Fibroblast of villous mesenchyme (primary cell): ENCODE measurements around the gene TACC2. TPM values are rescaled to one million over a fixed set of nuclear protein-coding genes. Genes with fewer than 3 reads are reported as not detected.

Experiments
- DNase-seq: peaks from one replicate; pipeline ENCODE4 v3.0.0-alpha.2; 2010; ENCODE audit warnings: low read depth
- H3K4me3 ChIP-seq: 2 replicates; pipeline ENCODE4 v1.5.1; 2011; ENCODE audit warnings: low read depth, mild to moderate bottlenecking, low read length
- total RNA-seq: library from RNA; depleted of rRNA; stranded (reverse); fragments of >200 nt; gene quantifications from 2 replicates; pipeline ENCODE4 v1.2.3, GENCODE V29; 2012
- TF ChIP-seq, protein P1 (sequence below): IDR thresholded peaks from 2 replicates; pipeline ENCODE4 v1.5.1; 2012; ENCODE audit warnings: low read depth, mild to moderate bottlenecking, low read length; ENCODE audit not compliant: insufficient read depth

The TACC2 gene
- total RNA-seq, 1 donor, result 5.6 TPM

DNA sequence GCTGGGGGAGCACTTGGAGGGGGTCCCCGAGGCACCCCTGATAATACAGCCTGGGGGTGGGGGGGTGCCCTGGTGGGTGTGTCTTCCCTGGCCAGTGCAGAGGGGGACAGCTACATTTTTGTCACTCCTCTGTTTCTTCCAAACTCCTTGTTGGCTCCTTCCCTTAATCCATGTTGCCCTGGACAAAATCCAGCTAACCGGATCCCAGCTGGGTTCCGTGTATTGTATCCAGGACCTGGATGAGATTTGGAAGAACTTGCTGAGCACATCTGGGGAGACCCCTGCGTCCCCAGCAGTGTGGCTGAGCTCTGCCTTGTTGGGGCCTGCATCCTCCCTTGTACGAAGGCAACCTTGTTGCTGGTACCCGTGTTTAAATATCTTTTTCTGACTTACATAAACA is 195.3 kb downstream of the TACC2 start:
- TF ChIP-seq, protein P1, sequence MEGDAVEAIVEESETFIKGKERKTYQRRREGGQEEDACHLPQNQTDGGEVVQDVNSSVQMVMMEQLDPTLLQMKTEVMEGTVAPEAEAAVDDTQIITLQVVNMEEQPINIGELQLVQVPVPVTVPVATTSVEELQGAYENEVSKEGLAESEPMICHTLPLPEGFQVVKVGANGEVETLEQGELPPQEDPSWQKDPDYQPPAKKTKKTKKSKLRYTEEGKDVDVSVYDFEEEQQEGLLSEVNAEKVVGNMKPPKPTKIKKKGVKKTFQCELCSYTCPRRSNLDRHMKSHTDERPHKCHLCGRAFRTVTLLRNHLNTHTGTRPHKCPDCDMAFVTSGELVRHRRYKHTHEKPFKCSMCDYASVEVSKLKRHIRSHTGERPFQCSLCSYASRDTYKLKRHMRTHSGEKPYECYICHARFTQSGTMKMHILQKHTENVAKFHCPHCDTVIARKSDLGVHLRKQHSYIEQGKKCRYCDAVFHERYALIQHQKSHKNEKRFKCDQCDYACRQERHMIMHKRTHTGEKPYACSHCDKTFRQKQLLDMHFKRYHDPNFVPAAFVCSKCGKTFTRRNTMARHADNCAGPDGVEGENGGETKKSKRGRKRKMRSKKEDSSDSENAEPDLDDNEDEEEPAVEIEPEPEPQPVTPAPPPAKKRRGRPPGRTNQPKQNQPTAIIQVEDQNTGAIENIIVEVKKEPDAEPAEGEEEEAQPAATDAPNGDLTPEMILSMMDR, result no peak
- no peak overlapping the region for H3K4me3 ChIP-seq
- no peak for DNase-seq

DNA sequence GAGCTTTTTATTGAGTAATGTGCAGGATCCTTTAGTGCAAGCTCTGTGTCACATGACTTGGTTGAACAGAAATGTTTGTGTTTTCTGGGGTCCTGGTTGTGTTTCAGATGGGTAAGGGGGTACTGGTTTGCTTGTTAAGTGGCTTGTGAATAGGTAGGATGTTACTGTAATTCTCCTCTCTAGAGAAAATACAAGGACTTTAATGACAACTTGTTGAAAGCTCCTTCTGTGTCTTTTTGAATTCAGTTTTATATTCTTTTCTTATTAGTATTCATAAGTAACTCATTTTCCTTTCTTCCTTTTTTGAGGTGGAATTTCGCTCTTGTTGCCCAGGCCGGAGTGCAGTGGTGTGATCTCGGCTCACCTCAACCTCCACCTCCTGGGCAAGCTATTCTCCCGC is 196.7 kb downstream of the TACC2 start:
- H3K4me3 ChIP-seq, result no peak overlapping the region
- TF ChIP-seq, protein P1, result no peak
- DNase-seq, result no peak

DNA sequence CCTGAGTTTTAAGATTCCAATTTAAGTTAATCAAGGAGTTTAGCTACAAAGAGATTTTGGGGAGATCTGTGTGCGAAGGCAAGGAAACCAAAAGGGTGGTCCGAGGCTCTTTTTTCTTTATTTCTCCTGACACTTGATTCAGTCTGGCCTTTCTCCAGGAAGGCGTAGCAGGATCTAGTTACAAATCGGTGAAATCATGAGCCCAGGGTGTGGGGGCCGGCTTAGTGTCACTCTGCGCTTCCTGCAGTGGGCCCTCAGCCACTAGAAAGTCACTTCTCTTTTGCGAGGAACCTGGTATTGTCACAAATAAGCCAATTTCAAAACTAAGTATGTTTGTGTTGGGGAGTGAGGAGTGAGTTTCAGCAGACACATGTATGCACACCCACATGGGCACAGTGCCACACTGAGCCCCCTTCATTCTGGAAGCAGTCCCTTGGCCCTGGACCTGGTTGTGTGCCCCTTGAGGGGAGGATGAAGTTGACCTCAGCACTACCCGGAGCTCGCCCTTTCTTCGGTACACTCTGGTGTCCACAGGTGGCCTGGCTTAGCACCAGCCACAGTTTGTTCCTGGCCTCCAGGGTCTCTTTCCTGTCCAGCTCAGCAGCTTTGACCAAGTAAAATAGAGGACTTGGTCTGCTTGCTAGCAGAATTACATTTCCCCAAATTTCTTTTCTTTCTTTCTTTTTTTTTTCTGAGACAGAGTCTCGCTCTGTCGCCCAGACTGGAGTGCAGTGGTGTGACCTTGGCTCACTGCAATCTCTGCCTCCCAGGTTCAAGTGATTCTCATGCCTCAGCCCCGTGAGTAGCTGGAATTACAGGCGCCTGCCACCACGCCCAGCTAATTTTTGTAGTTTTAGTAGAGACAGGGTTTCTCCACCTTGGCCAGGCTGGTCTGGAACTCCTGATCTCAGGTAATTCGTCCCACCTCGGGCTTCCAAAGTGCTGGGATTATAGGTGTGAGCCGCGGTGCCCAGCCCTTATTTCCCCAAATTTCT is 198.2 kb downstream of the TACC2 start:
- TF ChIP-seq, protein P1, result no peak
- no peak overlapping the region for H3K4me3 ChIP-seq
- DNase-seq, result no peak

DNA sequence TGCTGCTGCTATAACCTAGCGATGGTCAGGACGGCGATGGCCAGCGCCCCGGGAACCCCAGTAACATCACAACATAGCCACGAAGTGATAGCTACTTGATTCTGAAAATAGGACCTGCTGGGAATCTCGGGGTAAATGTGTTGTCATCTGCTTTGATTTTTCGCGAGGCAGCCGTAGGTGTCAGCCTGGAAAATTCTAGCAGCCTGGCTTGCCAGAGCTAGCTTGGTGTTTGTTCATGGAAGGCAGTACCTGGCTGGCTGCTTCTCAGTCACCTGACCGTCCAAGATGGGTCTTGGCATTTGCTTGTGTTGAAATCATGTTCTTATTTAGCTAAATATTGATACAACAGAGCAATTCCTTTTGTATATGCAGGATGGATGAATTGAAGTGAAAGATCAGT is 199.7 kb downstream of the TACC2 start:
- TF ChIP-seq, protein P1, result no peak
- no peak overlapping the region for H3K4me3 ChIP-seq

DNA sequence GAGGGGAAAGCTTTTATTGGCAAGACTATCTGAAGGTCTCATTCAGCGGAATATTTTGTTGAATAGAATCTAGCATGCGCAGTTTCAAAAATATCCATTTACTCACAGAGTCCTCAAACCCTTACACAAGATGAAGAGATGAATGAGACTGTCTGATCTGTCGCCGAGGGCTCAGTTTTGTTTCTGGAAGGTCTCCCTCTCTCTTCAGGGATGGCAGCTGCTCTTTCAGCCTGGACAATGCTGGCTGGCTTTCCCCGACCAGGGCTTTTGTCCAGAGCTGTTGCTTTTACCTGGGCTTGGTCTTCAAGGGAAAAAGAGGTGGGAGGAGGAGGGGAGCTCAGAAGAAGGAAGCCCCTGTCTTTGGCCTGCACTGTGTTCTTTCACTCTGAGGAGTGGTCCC is 200.2 kb downstream of the TACC2 start:
- no peak for DNase-seq
- no peak overlapping the region for H3K4me3 ChIP-seq
- TF ChIP-seq, protein P1, result no peak

More for the DNA sequence above, 199.7 kb downstream of the TACC2 start:
- DNase-seq, result no peak

DNA sequence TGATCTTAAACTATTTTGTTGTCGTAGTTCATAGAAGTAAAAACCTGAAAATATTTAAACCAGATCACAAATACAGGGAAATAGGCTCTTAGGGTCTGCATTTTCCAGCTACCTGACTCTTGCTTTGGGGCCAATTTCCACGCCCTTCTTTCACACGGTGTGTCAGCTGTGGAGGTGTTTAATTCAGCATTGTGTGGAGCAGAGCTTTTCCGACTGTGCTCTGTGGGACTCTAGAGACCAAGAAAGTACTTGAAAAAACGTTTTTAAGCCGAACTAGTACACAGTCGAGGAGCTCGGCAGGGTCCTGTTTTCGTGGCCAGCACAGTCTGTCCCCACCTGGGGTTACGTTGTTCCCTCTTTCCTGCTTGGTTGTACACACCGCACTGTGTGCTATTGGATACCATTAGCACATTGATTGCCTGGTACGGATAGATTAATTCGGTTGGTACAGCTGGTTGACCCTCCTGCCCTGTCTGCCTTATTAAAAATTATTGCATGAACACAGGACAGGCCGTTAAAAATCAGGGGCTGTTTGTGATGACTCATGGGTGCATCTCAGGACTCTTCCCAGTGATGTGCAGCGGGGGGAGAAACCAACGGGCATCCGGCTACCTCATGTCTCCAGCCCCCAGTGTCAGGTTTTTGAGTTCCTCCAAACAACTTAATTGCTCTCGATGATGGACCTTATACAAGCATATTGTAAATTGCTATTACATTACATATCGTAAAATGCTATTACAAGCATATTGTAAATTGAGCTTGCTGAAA is 201.4 kb downstream of the TACC2 start:
- TF ChIP-seq, protein P1, result no peak
- peak; percentile 27 for DNase-seq
- H3K4me3 ChIP-seq, result no peak overlapping the region
